Measurements from ENCODE around the gene DDX56. TPM values are rescaled to one million over a fixed set of nuclear protein-coding genes. Genes with fewer than 3 reads are reported as not detected.

DDX56 gene
- total and polyA plus RNA-seq, 2 experiments from 2014 or later: 65.1 to 70.5 TPM

- Histone ChIP-seq H3K9me3 (ENCODE audit: low read depth) (no peaks in the 10 kb centered on the region), H3K79me2 (ENCODE audit: insufficient read depth) (no peaks in the 10 kb centered on the region), H3F3A (ENCODE audit: insufficient read depth) (0 out of 2 replicates have a peak, but pooled peaks cover 6% of the 10 kb centered on the region), H3K27ac (no peak overlapping the region), H3K4me1 (ENCODE audit: insufficient read depth) (peaks cover 5% of the 10 kb centered on the region; the same call in 1 of the 2 replicates), H4K20me1 (ENCODE audit: insufficient read depth) (no peaks in the 10 kb centered on the region), H2AFZ (no peak overlapping the region), H3K36me3 (ENCODE audit: low read depth) (no peaks in the 10 kb centered on the region), H3K9me2 (ENCODE audit: insufficient read depth) (no peaks in the 10 kb centered on the region), H3K4me2 (ENCODE audit: unreplicated experiment) (no peak overlapping the region), H3K27me3 (replicated peaks; ENCODE audit: insufficient read depth) (no peaks in the 10 kb centered on the region), H3K4me3 (no peak overlapping the region), H3K9ac (no peak overlapping the region)
- WGBS, 2 experiments (ENCODE audit: low coverage in 1 of 2, low lambda C conversion rate in 2 of 2, missing lambda C conversion rate in 2 of 2): 76 to 80% methylated on average over 32 of the region's 32 CpGs
- no peak for DNase-seq
- in situ Hi-C loops (cut with MboI): no loop called here
- TF ChIP-seq EZH2phosphoT487 (IDR thresholded peaks at IDR 0.05; ENCODE audit: insufficient read depth, low read depth) (no peak), EZH2 (IDR thresholded peaks at IDR 0.05; ENCODE audit: insufficient read depth, poor library complexity, severe bottlenecking) (no peak)
Measured at GRCh38 chr7:44538798-44539668, 34.7 kb downstream of the DDX56 start.

- in situ Hi-C loops (cut with MboI): no loop called here
- H2AFZ ChIP-seq: no peak overlapping the region
- H3K9me2 ChIP-seq (ENCODE audit: insufficient read depth): no peaks in the 10 kb centered on the region
- H3K4me3 ChIP-seq: no peak overlapping the region
- H3K4me1 ChIP-seq (ENCODE audit: insufficient read depth): peaks cover 5% of the 10 kb centered on the region; the same call in 1 of the 2 replicates
- DNase-seq: no peak
- no peak overlapping the region for H3K9ac ChIP-seq
- no peak overlapping the region for H3K27ac ChIP-seq
- no peaks in the 10 kb centered on the region for H3K79me2 ChIP-seq (ENCODE audit: insufficient read depth)
- no peaks in the 10 kb centered on the region for H3K27me3 ChIP-seq (replicated peaks; ENCODE audit: insufficient read depth)
- H4K20me1 ChIP-seq (ENCODE audit: insufficient read depth): no peaks in the 10 kb centered on the region
- TF ChIP-seq EZH2 (IDR thresholded peaks at IDR 0.05; ENCODE audit: insufficient read depth, poor library complexity, severe bottlenecking): no peak
- no peak for TF ChIP-seq EZH2phosphoT487 (IDR thresholded peaks at IDR 0.05; ENCODE audit: insufficient read depth, low read depth)
- no peaks in the 10 kb centered on the region for H3K9me3 ChIP-seq (ENCODE audit: low read depth)
- H3F3A ChIP-seq (ENCODE audit: insufficient read depth): 0 out of 2 replicates have a peak, but pooled peaks cover 5% of the 10 kb centered on the region
- WGBS, 2 experiments (ENCODE audit: low coverage in 1 of 2, low lambda C conversion rate in 2 of 2, missing lambda C conversion rate in 2 of 2): 65 to 68% methylated on average over 17 of the region's 17 CpGs
- H3K36me3 ChIP-seq (ENCODE audit: low read depth): no peaks in the 10 kb centered on the region
- H3K4me2 ChIP-seq (ENCODE audit: unreplicated experiment): no peak overlapping the region
Measured at GRCh38 chr7:44538093-44538797, 35.5 kb downstream of the DDX56 start.

GRCh38 chr7:44537442-44537841, 36.3 kb downstream of the DDX56 start:
- TF ChIP-seq EZH2phosphoT487 (IDR thresholded peaks at IDR 0.05; ENCODE audit: insufficient read depth, low read depth) (no peak), EZH2 (IDR thresholded peaks at IDR 0.05; ENCODE audit: insufficient read depth, poor library complexity, severe bottlenecking) (no peak)
- WGBS, 2 experiments (ENCODE audit: low coverage in 1 of 2, low lambda C conversion rate in 2 of 2, missing lambda C conversion rate in 2 of 2): 77 to 86% methylated on average over 6 of the region's 6 CpGs
- no peaks in the 10 kb centered on the region for H4K20me1 ChIP-seq (ENCODE audit: insufficient read depth)
- no peaks in the 10 kb centered on the region for H3F3A ChIP-seq (ENCODE audit: insufficient read depth)
- H3K27me3 ChIP-seq (replicated peaks; ENCODE audit: insufficient read depth): no peaks in the 10 kb centered on the region
- no peak overlapping the region for H2AFZ ChIP-seq
- H3K79me2 ChIP-seq (ENCODE audit: insufficient read depth): no peaks in the 10 kb centered on the region
- in situ Hi-C loops (cut with MboI): no loop called here
- H3K9me2 ChIP-seq (ENCODE audit: insufficient read depth): no peaks in the 10 kb centered on the region
- no peaks in the 10 kb centered on the region for H3K9me3 ChIP-seq (ENCODE audit: low read depth)
- H3K4me1 ChIP-seq (ENCODE audit: insufficient read depth): no peaks in the 10 kb centered on the region
- H3K27ac ChIP-seq: no peak overlapping the region
- no peak overlapping the region for H3K4me2 ChIP-seq (ENCODE audit: unreplicated experiment)
- no peak for DNase-seq
- no peaks in the 10 kb centered on the region for H3K36me3 ChIP-seq (ENCODE audit: low read depth)
- H3K4me3 ChIP-seq: no peak overlapping the region
- no peak overlapping the region for H3K9ac ChIP-seq

GRCh38 chr7:44536090-44536489, 37.6 kb downstream of the DDX56 start:
- no peak overlapping the region for H3K9ac ChIP-seq
- no peaks in the 10 kb centered on the region for H3K36me3 ChIP-seq (ENCODE audit: low read depth)
- H3K27me3 ChIP-seq (replicated peaks; ENCODE audit: insufficient read depth): no peaks in the 10 kb centered on the region
- H4K20me1 ChIP-seq (ENCODE audit: insufficient read depth): no peaks in the 10 kb centered on the region
- no peaks in the 10 kb centered on the region for H3F3A ChIP-seq (ENCODE audit: insufficient read depth)
- no peaks in the 10 kb centered on the region for H3K9me2 ChIP-seq (ENCODE audit: insufficient read depth)
- 52 to 62% methylated on average over 9 to 10 of the region's 10 CpGs for whole genome bisulfite sequencing, 2 experiments (ENCODE audit: low coverage in 1 of 2, low lambda C conversion rate in 2 of 2, missing lambda C conversion rate in 2 of 2)
- TF ChIP-seq EZH2phosphoT487 (IDR thresholded peaks at IDR 0.05; ENCODE audit: insufficient read depth, low read depth) (no peak), EZH2 (IDR thresholded peaks at IDR 0.05; ENCODE audit: insufficient read depth, poor library complexity, severe bottlenecking) (no peak)
- in situ Hi-C loops (cut with MboI): no loop called here
- no peak overlapping the region for H3K4me3 ChIP-seq
- H3K4me1 ChIP-seq (ENCODE audit: insufficient read depth): no peaks in the 10 kb centered on the region
- H3K79me2 ChIP-seq (ENCODE audit: insufficient read depth): no peaks in the 10 kb centered on the region
- H2AFZ ChIP-seq: no peak overlapping the region
- H3K27ac ChIP-seq: no peak overlapping the region
- H3K4me2 ChIP-seq (ENCODE audit: unreplicated experiment): no peak overlapping the region
- DNase-seq: no peak
- no peaks in the 10 kb centered on the region for H3K9me3 ChIP-seq (ENCODE audit: low read depth)
